HL-60/S4 treated with retinoic acid at 250 ng/mL for 4 days and 3 days (cell line): Measurements from ENCODE around the gene MRPL23.

ENCODE experiments used
- in situ Hi-C: fragments of 300-500 bp; cut with MboI; formaldehyde crosslinking; loops from 2 replicates; pipeline ENCODE4 v1.7.0; 2022; ENCODE audit warnings: low sequenced_read_pairs

The MRPL23 gene

DNA sequence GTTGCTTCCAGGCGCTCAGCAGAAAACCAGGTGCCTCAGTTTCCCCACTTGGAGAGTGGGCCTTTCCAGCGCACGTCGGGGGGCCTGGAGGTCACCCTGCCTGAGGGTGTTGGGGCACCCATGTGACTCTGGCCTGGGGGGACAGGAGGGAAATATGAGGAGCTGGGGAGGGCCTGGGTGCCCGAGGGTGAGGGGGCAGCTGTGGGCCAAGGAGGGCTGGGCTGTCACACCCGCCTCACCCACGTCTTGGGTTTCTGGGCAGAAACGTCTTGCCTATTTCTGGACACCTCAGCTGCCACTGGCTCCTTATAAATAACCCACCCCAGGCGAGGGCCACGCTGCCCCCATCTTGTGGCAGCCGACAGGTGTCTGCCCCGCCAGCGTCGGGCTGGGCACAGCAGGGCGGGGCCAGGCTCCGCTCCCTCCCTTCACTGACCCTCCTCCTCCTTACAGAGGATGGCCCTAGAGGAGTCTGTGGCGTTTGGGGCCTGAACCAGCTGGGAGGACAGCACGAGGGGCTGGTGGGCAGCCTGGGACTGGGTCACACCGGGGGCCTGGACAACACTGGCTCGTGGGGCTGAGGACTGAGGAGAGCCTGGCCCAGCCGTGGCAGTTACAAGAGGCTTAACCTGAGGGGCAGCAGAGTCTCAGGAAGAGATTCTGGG lies 26.1 kb upstream of the MRPL23 start:
- in situ Hi-C loops, result no loop called here

- in situ Hi-C loops, result no loop called here
Measured at GRCh38 chr11:1921574-1922141, 25.5 kb upstream of the MRPL23 start.

DNA sequence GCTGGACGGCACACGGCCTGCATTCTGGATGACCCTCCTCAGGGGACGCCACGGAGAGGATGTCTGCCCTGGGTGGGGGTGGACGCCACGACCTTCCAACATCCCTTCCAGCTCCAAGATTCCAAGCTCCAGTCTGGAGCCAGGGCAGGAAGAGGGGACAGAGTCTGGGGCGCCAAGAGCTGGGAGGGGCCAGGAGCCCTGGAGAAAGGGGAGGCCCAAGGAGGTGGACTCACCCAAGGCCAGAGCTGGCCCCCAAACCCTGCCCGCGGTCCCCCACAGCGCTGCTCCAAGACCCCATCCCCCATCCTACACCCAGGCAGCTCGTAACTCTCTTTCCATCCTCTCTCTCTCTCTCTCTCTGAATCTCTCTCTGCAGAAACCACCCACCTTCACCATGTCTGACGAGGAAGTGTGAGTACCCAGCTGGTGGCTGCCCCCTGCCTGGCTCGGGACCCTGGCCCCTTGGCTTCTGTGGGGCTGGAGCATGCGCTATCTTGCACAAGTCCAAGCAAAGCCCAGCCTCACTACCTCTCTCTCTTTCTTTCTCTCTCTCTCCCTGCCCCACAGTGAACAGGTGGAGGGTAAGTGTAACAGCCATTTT lies 24.6 kb upstream of the MRPL23 start:
- in situ Hi-C loops, result no loop called here

DNA sequence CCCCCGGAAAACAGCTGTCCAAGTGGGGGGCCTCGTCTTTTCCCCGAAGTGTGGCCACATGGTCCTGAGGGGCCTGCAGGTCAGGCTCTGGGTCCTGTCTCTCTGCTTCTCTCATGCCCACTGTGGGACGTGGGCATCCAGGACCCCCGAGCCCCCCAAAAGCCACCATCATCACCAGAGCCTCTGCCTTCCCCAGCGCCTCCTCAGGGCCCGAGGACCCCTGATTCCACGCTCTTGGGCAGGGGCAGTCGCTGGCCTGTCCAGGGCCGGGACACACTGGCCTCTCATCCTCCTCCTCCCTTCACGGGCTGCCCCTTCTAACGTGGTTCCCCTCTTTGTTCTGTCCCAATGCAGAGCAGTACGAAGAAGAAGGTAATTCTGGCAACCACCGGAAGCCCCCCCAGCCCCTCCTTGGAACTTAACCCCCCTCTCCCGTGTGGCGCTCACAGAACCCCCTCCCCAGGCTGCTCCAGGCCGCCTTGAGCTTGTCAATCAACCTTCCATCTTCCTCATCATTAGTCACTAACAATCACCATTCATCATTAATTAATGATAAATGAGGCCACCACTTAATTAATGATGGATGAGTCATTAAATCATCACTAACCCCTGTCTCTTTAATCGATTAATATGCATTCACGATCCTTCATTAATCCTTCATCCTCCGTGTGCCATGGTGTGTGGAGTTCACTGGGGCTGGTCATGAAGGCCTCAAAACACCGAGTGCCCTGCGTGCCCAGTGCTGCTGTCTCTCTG lies 23.8 kb upstream of the MRPL23 start:
- in situ Hi-C loops, result no loop called here

DNA sequence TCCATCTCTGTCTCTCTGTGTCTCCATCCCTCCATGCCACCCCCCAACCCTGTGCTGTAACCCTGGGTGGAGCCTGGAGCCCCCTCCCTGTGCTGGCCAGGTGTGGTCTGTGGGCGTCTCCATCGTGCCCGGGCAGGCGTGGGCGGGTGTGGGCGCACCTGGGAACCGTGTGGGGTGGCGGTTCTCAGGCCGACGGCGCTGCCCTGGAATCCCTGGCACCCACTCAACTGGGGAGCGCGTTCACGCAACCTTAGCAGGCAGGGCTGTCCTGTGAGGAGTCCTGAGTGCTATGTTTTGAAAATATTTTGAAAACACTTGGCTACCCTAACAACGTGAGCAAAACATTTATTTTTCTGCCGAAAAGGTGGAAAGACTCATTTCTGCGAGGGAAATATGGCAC lies 23.0 kb upstream of the MRPL23 start:
- in situ Hi-C loops, result no loop called here

DNA sequence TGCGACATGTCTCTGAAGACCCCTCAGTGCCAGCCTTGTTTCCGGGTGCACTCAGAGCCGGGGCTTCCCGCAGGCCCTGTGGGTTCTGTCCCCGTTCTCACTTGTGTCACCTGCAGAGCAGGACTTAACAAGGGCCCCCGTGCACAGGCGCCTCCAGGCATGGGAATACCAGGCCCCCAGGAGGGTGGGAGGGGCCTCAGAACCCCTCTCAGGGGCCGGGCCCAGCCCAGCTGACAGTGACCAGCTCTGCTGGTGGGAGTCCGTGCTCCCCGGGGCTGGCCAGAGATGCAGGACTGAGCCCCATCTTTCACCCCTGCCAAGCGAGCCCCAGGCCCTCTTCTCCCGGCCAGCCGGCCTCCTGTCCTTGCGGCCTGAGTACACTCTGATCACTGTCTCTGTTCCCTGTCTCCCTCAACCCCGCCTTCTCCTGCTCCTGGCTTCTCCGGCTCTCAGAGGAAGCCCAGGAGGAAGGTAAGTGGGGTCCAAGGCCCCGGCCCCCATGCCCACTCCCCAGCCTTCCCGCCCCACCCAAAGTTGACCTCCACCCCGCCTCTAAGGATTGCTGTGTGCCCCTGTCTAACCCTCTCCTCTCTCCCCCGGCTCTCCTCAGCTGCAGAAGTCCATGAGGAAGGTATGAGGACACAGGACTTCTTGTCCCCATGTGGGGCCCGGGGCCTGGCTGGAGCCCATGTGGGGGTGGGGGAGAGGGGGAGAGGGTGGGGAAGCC lies 22.3 kb upstream of the MRPL23 start:
- in situ Hi-C loops, result no loop called here

DNA sequence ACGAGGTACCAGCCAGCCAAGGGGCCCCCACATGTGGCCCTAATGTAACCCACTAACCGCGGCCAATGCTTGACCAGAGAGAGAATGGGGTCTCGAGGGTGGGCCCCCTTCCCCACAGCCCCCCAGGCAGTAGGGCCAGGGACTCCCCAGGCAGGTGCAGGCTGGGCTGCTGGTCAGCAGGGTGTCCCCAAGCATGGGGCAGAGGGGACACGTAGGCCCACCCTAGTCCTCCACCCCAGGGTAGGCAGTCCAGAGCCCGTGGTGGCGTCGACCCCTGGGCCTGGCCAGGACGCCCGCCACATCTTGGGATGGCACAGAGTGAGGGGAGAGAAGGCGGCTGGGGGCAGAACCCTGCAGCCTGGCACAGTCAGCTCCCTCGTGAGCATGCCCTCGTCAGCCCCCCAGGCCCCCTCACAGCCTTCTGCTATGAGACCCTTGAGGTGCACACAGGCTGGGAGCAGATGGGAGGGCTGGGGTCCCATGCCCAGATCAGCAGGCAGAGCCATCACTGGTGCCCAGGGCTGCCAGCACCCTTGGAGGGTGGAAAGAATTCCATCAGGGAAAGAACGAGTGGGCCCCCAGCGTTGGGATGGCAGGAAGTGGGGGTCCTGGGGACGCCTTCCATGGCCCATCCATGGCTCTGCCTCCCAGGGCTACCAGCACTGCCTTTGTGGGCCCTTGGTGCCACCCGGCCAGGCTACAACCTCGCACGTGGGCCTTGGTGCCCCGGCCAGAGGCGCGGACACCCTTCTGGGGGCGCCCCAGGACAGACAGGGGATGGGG lies 21.6 kb upstream of the MRPL23 start:
- in situ Hi-C loops, result no loop called here

GRCh38 chr11:1926156-1927025 lies 20.7 kb upstream of the MRPL23 start:
- in situ Hi-C loops, result no loop called here

DNA sequence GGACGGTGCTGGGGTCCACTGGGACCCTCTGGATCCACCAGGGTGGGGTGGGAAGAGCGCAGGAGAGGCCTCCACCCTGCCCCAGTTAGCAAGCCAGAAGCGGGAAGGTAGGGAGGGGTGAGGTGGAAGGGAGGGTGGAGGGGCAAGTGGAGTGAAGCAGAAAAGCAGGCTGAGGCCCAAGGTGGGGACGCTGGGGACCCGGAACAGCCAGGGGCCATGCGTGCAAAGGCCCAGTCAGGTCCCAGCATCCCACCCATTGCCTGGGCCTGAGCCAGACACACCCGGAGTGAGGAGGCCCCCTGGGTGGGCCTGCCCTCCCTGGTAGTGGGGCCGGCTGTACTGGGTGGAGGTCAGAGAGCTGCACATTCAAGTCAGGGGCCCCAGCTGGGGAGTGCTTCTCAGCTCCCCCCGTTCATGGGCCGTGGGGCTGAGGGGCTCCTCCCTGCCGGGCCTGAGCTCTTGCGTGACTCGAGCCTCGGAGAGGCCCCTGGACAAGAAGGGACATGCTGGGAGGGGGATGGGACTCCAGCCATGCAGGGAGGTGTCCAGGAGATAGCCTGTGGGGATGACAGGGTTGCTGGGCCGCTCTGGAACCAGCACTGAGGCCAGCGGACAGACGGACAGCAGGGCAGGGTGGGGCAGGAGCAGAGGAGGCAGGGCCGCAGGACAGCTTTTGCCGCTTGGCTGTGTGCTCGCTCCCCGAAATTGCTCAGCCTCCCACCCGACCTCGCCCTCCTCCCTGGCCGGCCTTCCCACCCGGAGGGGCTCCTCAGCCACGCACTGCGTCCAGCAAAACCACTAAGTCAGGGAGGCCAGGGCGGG lies 19.9 kb upstream of the MRPL23 start:
- in situ Hi-C loops, result no loop called here

- in situ Hi-C loops, result no loop called here
Measured at GRCh38 chr11:1927848-1928469, 19.2 kb upstream of the MRPL23 start.

- in situ Hi-C loops, result no loop called here
Measured at GRCh38 chr11:1928470-1928890, 18.7 kb upstream of the MRPL23 start.

DNA sequence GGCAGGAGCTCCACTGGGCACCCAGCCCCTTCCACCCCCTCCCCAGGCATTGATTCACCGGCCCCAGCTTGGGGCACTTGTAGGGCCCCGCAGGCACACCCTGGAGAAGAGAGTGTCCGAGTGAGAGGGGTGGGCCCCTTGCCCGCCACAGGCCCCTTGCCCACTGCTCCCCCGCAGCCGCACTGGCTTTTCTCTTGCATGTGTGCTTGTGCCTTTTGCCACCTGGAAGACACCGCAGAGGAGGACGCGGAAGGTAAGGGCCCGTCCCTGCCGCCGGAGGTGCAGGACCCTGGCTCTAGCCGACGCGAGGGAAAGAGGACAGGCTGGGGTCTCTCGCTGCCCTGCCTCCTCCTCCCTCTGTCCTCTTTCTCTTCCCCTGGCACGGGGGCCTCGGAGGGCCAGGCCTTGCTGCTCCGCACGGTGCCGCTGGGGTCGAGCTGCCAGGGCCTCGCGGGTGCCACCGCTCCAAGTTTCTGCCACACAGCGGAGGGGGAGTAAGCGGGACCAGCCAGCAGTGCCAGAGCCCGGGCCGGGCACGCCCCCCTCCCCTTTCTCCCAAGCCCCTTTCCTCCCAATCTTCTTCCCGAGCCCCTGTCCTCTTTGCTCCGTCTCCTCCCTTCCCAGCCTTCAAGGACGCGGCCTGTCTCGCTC lies 18.1 kb upstream of the MRPL23 start:
- in situ Hi-C loops, result no loop called here

GRCh38 chr11:1929621-1930461 lies 17.3 kb upstream of the MRPL23 start:
- in situ Hi-C loops, result no loop called here

GRCh38 chr11:1930462-1930830 lies 16.7 kb upstream of the MRPL23 start:
- in situ Hi-C loops, result no loop called here

DNA sequence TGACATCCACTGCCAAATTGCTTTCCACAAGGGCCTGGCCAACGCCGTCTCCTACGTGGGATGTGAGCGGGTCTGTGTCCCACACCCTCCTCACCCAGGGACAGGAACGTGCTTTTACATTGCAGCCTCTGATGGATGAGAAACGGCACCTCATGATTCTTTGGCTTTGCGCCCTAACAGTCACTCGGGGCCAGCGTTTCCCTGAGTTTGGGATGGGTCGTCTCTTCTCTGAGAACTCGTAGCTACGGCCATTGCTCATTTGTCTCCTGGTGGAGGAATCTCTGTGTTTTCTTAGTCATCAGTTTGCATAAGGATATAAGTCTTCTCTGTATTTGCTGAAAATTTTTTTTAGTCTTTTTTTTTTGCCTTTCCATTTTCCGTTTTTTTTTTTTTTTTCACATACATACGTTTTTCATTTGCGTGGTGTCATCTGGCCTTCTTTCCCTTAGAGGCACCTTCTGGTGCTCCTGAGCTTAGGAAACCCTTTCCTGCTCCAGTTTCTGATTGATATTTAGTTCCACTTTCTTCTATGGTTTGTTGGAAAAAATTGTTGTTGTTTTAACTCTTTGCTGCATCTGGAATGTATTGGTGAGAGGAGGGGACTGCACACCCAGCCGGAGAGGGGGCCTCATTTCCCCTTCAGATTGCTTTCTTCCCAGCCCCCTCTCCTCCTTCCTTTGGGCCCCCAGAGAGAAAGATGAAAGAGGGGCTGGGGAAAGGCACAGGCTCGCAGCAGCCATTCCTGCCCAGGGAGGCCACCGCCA lies 15.6 kb upstream of the MRPL23 start:
- in situ Hi-C loops, result no loop called here

- in situ Hi-C loops, result no loop called here
Measured at GRCh38 chr11:1932105-1932480, 15.0 kb upstream of the MRPL23 start.
